ENCODE data around the gene TMEM135.

Gene TMEM135

GRCh38 chr11:87358461-87358860, 320.7 kb downstream of the TMEM135 start:
- no peak overlapping the region for H2AFZ ChIP-seq (ENCODE audit: low read depth, low read length)
- H2BK12ac ChIP-seq (ENCODE audit: low read length in 2 of 2) = no peak overlapping the region
- no peak overlapping the region for H3K23ac ChIP-seq (ENCODE audit: low read length in 2 of 2)
- no peak overlapping the region for H4K91ac ChIP-seq (ENCODE audit: low read length)
- H3K27me3 ChIP-seq (ENCODE audit: control insufficient read depth in 1 of 2, insufficient read depth in 1 of 2, low read length in 2 of 2) = peaks cover 0 to 12% of the 10 kb centered on the region in 2 experiments
- H2BK15ac ChIP-seq (ENCODE audit: low read depth, poor library complexity, severe bottlenecking) = no peak overlapping the region
- H3K9me3 ChIP-seq (ENCODE audit: control insufficient read depth, low read length) = no peaks in the 10 kb centered on the region
- no peak overlapping the region for H3K4ac ChIP-seq (ENCODE audit: low read depth in 1 of 2, low read length in 2 of 2)
- no peak overlapping the region for H2BK120ac ChIP-seq (ENCODE audit: low read depth, low read length)
- H2AK5ac ChIP-seq (ENCODE audit: low read length, severe bottlenecking) = no peak overlapping the region
- H4K8ac ChIP-seq (ENCODE audit: low read length) = no peak overlapping the region
- no peak for DNase-seq
- no peak overlapping the region for H2BK5ac ChIP-seq (ENCODE audit: low read depth, low read length, poor library complexity, severe bottlenecking)
- H3K79me1 ChIP-seq (replicated peaks; ENCODE audit: low read length, poor library complexity, severe bottlenecking) = no peaks in the 10 kb centered on the region
- H3K9ac ChIP-seq (ENCODE audit: low read length) = no peak overlapping the region
- no peak overlapping the region for H3K14ac ChIP-seq (ENCODE audit: low read length in 2 of 2)
- H3K4me3 ChIP-seq (ENCODE audit: insufficient read depth in 1 of 2, low read depth in 1 of 2, low read length in 2 of 2) = no peak overlapping the region
- WGBS = 75% methylated on average over 5 of the region's 5 CpGs
- no peak overlapping the region for H3K27ac ChIP-seq (ENCODE audit: low read length, poor library complexity, severe bottlenecking)
- no peak overlapping the region for H3K18ac ChIP-seq (ENCODE audit: low read depth in 1 of 2, low read length in 2 of 2)
- no peaks in the 10 kb centered on the region for H3K4me1 ChIP-seq (ENCODE audit: control insufficient read depth, insufficient read depth, low read depth, low read length)
- no peak overlapping the region for H3K4me2 ChIP-seq (ENCODE audit: low read length, poor library complexity, severe bottlenecking)
- H3K36me3 ChIP-seq (ENCODE audit: control insufficient read depth in 1 of 2, insufficient read depth in 2 of 2, low read depth in 1 of 2, low read length in 2 of 2) = no peaks in the 10 kb centered on the region

- Histone ChIP-seq H3K4me3 (ENCODE audit: insufficient read depth in 1 of 2, low read depth in 1 of 2, low read length in 2 of 2) (no peak overlapping the region), H2BK120ac (ENCODE audit: low read depth, low read length) (no peak overlapping the region), H3K27ac (ENCODE audit: low read length, poor library complexity, severe bottlenecking) (no peak overlapping the region), H3K18ac (ENCODE audit: low read depth in 1 of 2, low read length in 2 of 2) (no peak overlapping the region), H2BK15ac (ENCODE audit: low read depth, poor library complexity, severe bottlenecking) (no peak overlapping the region), H3K14ac (ENCODE audit: low read length in 2 of 2) (no peak overlapping the region), H3K23ac (ENCODE audit: low read length in 2 of 2) (no peak overlapping the region), H4K91ac (ENCODE audit: low read length) (no peak overlapping the region), H3K9me3 (ENCODE audit: control insufficient read depth, low read length) (no peaks in the 10 kb centered on the region), H3K27me3 (ENCODE audit: control insufficient read depth in 1 of 2, insufficient read depth in 1 of 2, low read length in 2 of 2) (peaks cover 0 to 21% of the 10 kb centered on the region in 2 experiments), H2AK5ac (ENCODE audit: low read length, severe bottlenecking) (no peak overlapping the region), H3K4me2 (ENCODE audit: low read length, poor library complexity, severe bottlenecking) (no peak overlapping the region), H4K8ac (ENCODE audit: low read length) (no peak overlapping the region), H3K36me3 (ENCODE audit: control insufficient read depth in 1 of 2, insufficient read depth in 2 of 2, low read depth in 1 of 2, low read length in 2 of 2) (no peaks in the 10 kb centered on the region), H3K4ac (ENCODE audit: low read depth in 1 of 2, low read length in 2 of 2) (no peak overlapping the region), H2BK12ac (ENCODE audit: low read length in 2 of 2) (no peak overlapping the region), H2BK5ac (ENCODE audit: low read depth, low read length, poor library complexity, severe bottlenecking) (no peak overlapping the region), H3K79me1 (replicated peaks; ENCODE audit: low read length, poor library complexity, severe bottlenecking) (no peaks in the 10 kb centered on the region), H3K4me1 (ENCODE audit: control insufficient read depth, insufficient read depth, low read depth, low read length) (no peaks in the 10 kb centered on the region), H3K9ac (ENCODE audit: low read length) (no peak overlapping the region), H2AFZ (ENCODE audit: low read depth, low read length) (no peak overlapping the region)
- 79% methylated on average over 6 of the region's 6 CpGs for WGBS
- DNase-seq = no peak
These were observed 321.7 kb downstream of the TMEM135 start for GRCh38 chr11:87359401-87359800.

GRCh38 chr11:87361891-87362290, 324.2 kb downstream of the TMEM135 start:
- Histone ChIP-seq H3K14ac (ENCODE audit: low read length in 2 of 2) (no peak overlapping the region), H3K9ac (ENCODE audit: low read length) (no peak overlapping the region), H3K4me3 (ENCODE audit: insufficient read depth in 1 of 2, low read depth in 1 of 2, low read length in 2 of 2) (no peak overlapping the region), H3K4ac (ENCODE audit: low read depth in 1 of 2, low read length in 2 of 2) (no peak overlapping the region), H2BK120ac (ENCODE audit: low read depth, low read length) (no peak overlapping the region), H3K18ac (ENCODE audit: low read depth in 1 of 2, low read length in 2 of 2) (no peak overlapping the region), H2BK12ac (ENCODE audit: low read length in 2 of 2) (no peak overlapping the region), H3K79me1 (replicated peaks; ENCODE audit: low read length, poor library complexity, severe bottlenecking) (no peaks in the 10 kb centered on the region), H2BK15ac (ENCODE audit: low read depth, poor library complexity, severe bottlenecking) (no peak overlapping the region), H4K91ac (ENCODE audit: low read length) (no peak overlapping the region), H3K4me1 (ENCODE audit: control insufficient read depth, insufficient read depth, low read depth, low read length) (no peaks in the 10 kb centered on the region), H4K8ac (ENCODE audit: low read length) (no peak overlapping the region), H3K27me3 (ENCODE audit: control insufficient read depth in 1 of 2, insufficient read depth in 1 of 2, low read length in 2 of 2) (peaks cover 0 to 25% of the 10 kb centered on the region in 2 experiments), H2AK5ac (ENCODE audit: low read length, severe bottlenecking) (no peak overlapping the region), H2AFZ (ENCODE audit: low read depth, low read length) (no peak overlapping the region), H3K4me2 (ENCODE audit: low read length, poor library complexity, severe bottlenecking) (no peak overlapping the region), H2BK5ac (ENCODE audit: low read depth, low read length, poor library complexity, severe bottlenecking) (no peak overlapping the region), H3K9me3 (ENCODE audit: control insufficient read depth, low read length) (no peaks in the 10 kb centered on the region), H3K23ac (ENCODE audit: low read length in 2 of 2) (no peak overlapping the region), H3K36me3 (ENCODE audit: control insufficient read depth in 1 of 2, insufficient read depth in 2 of 2, low read depth in 1 of 2, low read length in 2 of 2) (no peaks in the 10 kb centered on the region), H3K27ac (ENCODE audit: low read length, poor library complexity, severe bottlenecking) (no peak overlapping the region)
- 92% methylated on average over 4 of the region's 5 CpGs for WGBS
- DNase-seq = no peak

- no peak overlapping the region for H3K4me2 ChIP-seq (ENCODE audit: low read length, poor library complexity, severe bottlenecking)
- H4K8ac ChIP-seq (ENCODE audit: low read length) = no peak overlapping the region
- no peak overlapping the region for H3K14ac ChIP-seq (ENCODE audit: low read length in 2 of 2)
- H2AK5ac ChIP-seq (ENCODE audit: low read length, severe bottlenecking) = no peak overlapping the region
- no peaks in the 10 kb centered on the region for H3K4me1 ChIP-seq (ENCODE audit: control insufficient read depth, insufficient read depth, low read depth, low read length)
- no peaks in the 10 kb centered on the region for H3K79me1 ChIP-seq (replicated peaks; ENCODE audit: low read length, poor library complexity, severe bottlenecking)
- no peak overlapping the region for H3K18ac ChIP-seq (ENCODE audit: low read depth in 1 of 2, low read length in 2 of 2)
- no peak overlapping the region for H2BK120ac ChIP-seq (ENCODE audit: low read depth, low read length)
- H3K27me3 ChIP-seq (ENCODE audit: control insufficient read depth in 1 of 2, insufficient read depth in 1 of 2, low read length in 2 of 2) = peaks cover 0 to 38% of the 10 kb centered on the region in 2 experiments
- H2BK15ac ChIP-seq (ENCODE audit: low read depth, poor library complexity, severe bottlenecking) = no peak overlapping the region
- no peak overlapping the region for H2AFZ ChIP-seq (ENCODE audit: low read depth, low read length)
- no peaks in the 10 kb centered on the region for H3K36me3 ChIP-seq (ENCODE audit: control insufficient read depth in 1 of 2, insufficient read depth in 2 of 2, low read depth in 1 of 2, low read length in 2 of 2)
- H2BK12ac ChIP-seq (ENCODE audit: low read length in 2 of 2) = no peak overlapping the region
- H2BK5ac ChIP-seq (ENCODE audit: low read depth, low read length, poor library complexity, severe bottlenecking) = no peak overlapping the region
- no peak overlapping the region for H3K27ac ChIP-seq (ENCODE audit: low read length, poor library complexity, severe bottlenecking)
- H4K91ac ChIP-seq (ENCODE audit: low read length) = no peak overlapping the region
- H3K9me3 ChIP-seq (ENCODE audit: control insufficient read depth, low read length) = no peaks in the 10 kb centered on the region
- H3K4me3 ChIP-seq (ENCODE audit: insufficient read depth in 1 of 2, low read depth in 1 of 2, low read length in 2 of 2) = no peak overlapping the region
- DNase-seq = no peak
- no peak overlapping the region for H3K4ac ChIP-seq (ENCODE audit: low read depth in 1 of 2, low read length in 2 of 2)
- H3K23ac ChIP-seq (ENCODE audit: low read length in 2 of 2) = no peak overlapping the region
- H3K9ac ChIP-seq (ENCODE audit: low read length) = no peak overlapping the region
These were observed 328.6 kb downstream of the TMEM135 start for GRCh38 chr11:87366346-87366745.

Data from mesenchymal stem cell (in vitro differentiated cells and primary cell).